ENCODE data around the gene TMEM239. TPM values are rescaled to one million over a fixed set of nuclear protein-coding genes. Genes with fewer than 3 reads are reported as not detected.

TMEM239 gene
- total RNA-seq, 1 donor from 2014 or later: not detected

- Histone ChIP-seq H3K4me3 (peak within 1 kb of the TSS; percentile 81 to 88), H3K27me3 (no peaks in the 10 kb centered on the region), H3K36me3 (peaks cover 0 to 15% of the 10 kb centered on the region in 2 donors), H3K9me3 (no peaks in the 10 kb centered on the region), H3K27ac (peak within 1 kb of the TSS; percentile 93), H3K4me1 (peaks cover 35% of the 10 kb centered on the region)
- TF ChIP-seq CTCF (IDR thresholded peaks at IDR 0.05) (no peak), POLR2AphosphoS5 (IDR thresholded peaks at IDR 0.05; ENCODE audit: insufficient read depth in 1 of 2, low read depth in 1 of 2) (peak; percentile 37 to 88), POLR2A (IDR thresholded peaks at IDR 0.05) (peak in 1 of 2 donors; percentile 40)
- peak in 1 of 2 donors; percentile 84 for DNase-seq (ENCODE audit: extremely low spot score in 2 of 2)
- intact Hi-C loops (cut with DNase I): no loop called here
Observed at GRCh38 chr20:2840138-2840966, 24.2 kb downstream of the TMEM239 start, which contains the start of the genes PCED1A and VPS16. TSS of gene PCED1A (minus strand) at chr20:2840655. CDS start at chr20:2839912, 743 bp downstream. TSS of gene VPS16 (plus strand) at chr20:2840745. CDS start at chr20:2840775, 30 bp downstream.

- Histone ChIP-seq H3K27ac (peak overlapping the region; percentile 93), H3K9me3 (no peaks in the 10 kb centered on the region), H3K27me3 (no peaks in the 10 kb centered on the region), H3K4me1 (peaks cover 35% of the 10 kb centered on the region), H3K4me3 (peak overlapping the region; percentile 81 to 88), H3K36me3 (peaks cover 0 to 12% of the 10 kb centered on the region in 2 donors)
- TF ChIP-seq POLR2A (IDR thresholded peaks at IDR 0.05): no peak
- DNase-seq (ENCODE audit: extremely low spot score in 2 of 2): peak in 1 of 2 donors; percentile 96
- intact Hi-C loops (cut with DNase I): no loop called here
Observed at GRCh38 chr20:2840967-2841531, 24.9 kb downstream of the TMEM239 start.

GRCh38 chr20:2845607-2846006 is 29.4 kb downstream of the TMEM239 start:
- intact Hi-C loops (cut with DNase I): no loop called here

GRCh38 chr20:2846698-2847097 is 30.5 kb downstream of the TMEM239 start:
- Histone ChIP-seq H3K4me3 (no peak overlapping the region), H3K9me3 (no peaks in the 10 kb centered on the region), H3K27me3 (no peaks in the 10 kb centered on the region), H3K27ac (no peak overlapping the region), H3K36me3 (peaks cover 0 to 9% of the 10 kb centered on the region in 2 donors), H3K4me1 (peaks cover 17% of the 10 kb centered on the region)
- no peak for DNase-seq (ENCODE audit: extremely low spot score in 2 of 2)
- no peak for TF ChIP-seq POLR2AphosphoS5 (IDR thresholded peaks at IDR 0.05; ENCODE audit: insufficient read depth in 1 of 2, low read depth in 1 of 2)
- no peak for TF ChIP-seq POLR2A (IDR thresholded peaks at IDR 0.05)
- TF ChIP-seq CTCF (IDR thresholded peaks at IDR 0.05): no peak
- intact Hi-C loops (cut with DNase I): no loop called here

More at GRCh38 chr20:2845607-2846006, 29.4 kb downstream of the TMEM239 start:
- Histone ChIP-seq H3K27ac (no peak overlapping the region), H3K36me3 (peaks cover 0 to 9% of the 10 kb centered on the region in 2 donors), H3K4me1 (peaks cover 24% of the 10 kb centered on the region), H3K4me3 (no peak overlapping the region), H3K27me3 (no peaks in the 10 kb centered on the region), H3K9me3 (no peaks in the 10 kb centered on the region)
- DNase-seq (ENCODE audit: extremely low spot score in 2 of 2): peak in 1 of 2 donors; percentile 29
- TF ChIP-seq POLR2AphosphoS5 (IDR thresholded peaks at IDR 0.05; ENCODE audit: insufficient read depth in 1 of 2, low read depth in 1 of 2) (no peak), POLR2A (IDR thresholded peaks at IDR 0.05) (no peak), CTCF (IDR thresholded peaks at IDR 0.05) (no peak)

GRCh38 chr20:2847802-2848201 is 31.6 kb downstream of the TMEM239 start:
- Histone ChIP-seq H3K27ac (no peak overlapping the region), H3K27me3 (no peaks in the 10 kb centered on the region), H3K36me3 (peaks cover 0 to 9% of the 10 kb centered on the region in 2 donors), H3K9me3 (no peaks in the 10 kb centered on the region), H3K4me1 (peaks cover 10% of the 10 kb centered on the region), H3K4me3 (no peak overlapping the region)
- no peak for TF ChIP-seq POLR2AphosphoS5 (IDR thresholded peaks at IDR 0.05; ENCODE audit: insufficient read depth in 1 of 2, low read depth in 1 of 2)
- no peak for TF ChIP-seq POLR2A (IDR thresholded peaks at IDR 0.05)
- TF ChIP-seq CTCF (IDR thresholded peaks at IDR 0.05): no peak
- peak; percentile 46 to 75 for DNase-seq (ENCODE audit: extremely low spot score in 2 of 2)
- intact Hi-C loops (cut with DNase I): no loop called here
